HepG2 (cell line): Measurements from ENCODE around the gene PSMD12. TPM values are rescaled to one million over a fixed set of nuclear protein-coding genes. Genes with fewer than 3 reads are reported as not detected.

Experiments
- FIP1L1 ChIP-seq: fragments of 200-400 bp; formaldehyde crosslinking; IDR thresholded peaks from 2 replicates; pipeline ENCODE4 v1.6.1; 2018; ENCODE audit warnings: low read depth, mild to moderate bottlenecking, low read length, moderate library complexity, borderline replicate concordance; ENCODE audit not compliant: insufficient read depth
- FOXP1 ChIP-seq, 2 experiments: fragments of 450-650 bp in 1 of 2; IDR thresholded peaks; 2 replicates each; pipeline ENCODE4 v1.6.1; 2017 to 2018; ENCODE audit warnings: antibody characterized with exemption in 1 of 2
- GFI1 ChIP-seq: sonication (generic); formaldehyde crosslinking; IDR thresholded peaks from 2 replicates; pipeline ENCODE4 v1.5.0; 2020; ENCODE audit warnings: missing genetic modification reagents, mild to moderate bottlenecking, borderline replicate concordance
- HDAC1 ChIP-seq: sonication (generic); formaldehyde crosslinking; IDR thresholded peaks from 2 replicates; pipeline ENCODE4 v1.5.1; 2020; ENCODE audit warnings: mild to moderate bottlenecking, missing genetic modification reagents
- KDM2A ChIP-seq: sonication (generic); formaldehyde crosslinking; IDR thresholded peaks from 2 replicates; pipeline ENCODE4 v1.4.0; 2020; ENCODE audit warnings: low read depth, missing genetic modification reagents, borderline replicate concordance
- RARG ChIP-seq: sonication (generic); formaldehyde crosslinking; IDR thresholded peaks from 2 replicates; pipeline ENCODE4 v1.4.0; 2020; ENCODE audit warnings: low read depth, mild to moderate bottlenecking, missing genetic modification reagents
- SOX6 ChIP-seq, 2 experiments: fragments of 450-650 bp in 1 of 2; sonication (generic) in 1 of 2; formaldehyde crosslinking in 1 of 2; IDR thresholded peaks; 2 replicates each; pipeline versions ENCODE4 v1.4.0 to v1.6.1; 2017 to 2020; ENCODE audit warnings: antibody characterized with exemption in 1 of 2, mild to moderate bottlenecking in 1 of 2, missing genetic modification reagents in 1 of 2
- SP4 ChIP-seq: sonication (generic); formaldehyde crosslinking; IDR thresholded peaks from 2 replicates; pipeline ENCODE4 v1.8.1; 2023; ENCODE audit warnings: mild to moderate bottlenecking, missing genetic modification reagents
- polyA plus RNA-seq, 8 experiments: library from polyadenylated mRNA; depleted of rRNA in 3 of 8; stranded (reverse) in 7 of 8; unstranded in 1 of 8; fragments of >200 nt; fragmentation: Illumina TruSeq in 4 of 8; extraction: Trizol in 4 of 8; gene quantifications; 2 replicates each; pipeline versions ENCODE4 v1.2.1 to v1.2.3, GENCODE V29; 2011 to 2016; ENCODE audit warnings: low read depth in 4 of 8, missing spikeins in 1 of 8, mixed read lengths in 1 of 8; ENCODE audit not compliant: insufficient read depth in 1 of 8
- total RNA-seq, 5 experiments: library from RNA; depleted of rRNA; stranded (reverse); fragments of >200 nt; fragmentation: Illumina TruSeq; extraction: Trizol; gene quantifications; 2 replicates each; pipeline ENCODE4 v1.2.3, GENCODE V29; 2016; ENCODE audit warnings: low read depth in 1 of 5
- TF ChIP-seq, protein P1 (sequence below): sonication (generic); formaldehyde crosslinking; IDR thresholded peaks from 2 replicates; pipeline ENCODE4 v1.4.0; 2020; ENCODE audit warnings: missing genetic modification reagents, mild to moderate bottlenecking, borderline replicate concordance
- TF ChIP-seq, protein P2 (sequence below): sonication (generic); formaldehyde crosslinking; IDR thresholded peaks from 2 replicates; pipeline ENCODE4 v1.5.1; 2020; ENCODE audit warnings: missing genetic modification reagents, mild to moderate bottlenecking, borderline replicate concordance
- TF ChIP-seq, protein P3 (sequence below): sonication (generic); formaldehyde crosslinking; IDR thresholded peaks from 2 replicates; pipeline ENCODE4 v1.4.0; 2020; ENCODE audit warnings: missing genetic modification reagents

The PSMD12 gene
- total and polyA plus RNA-seq, 2 of the 13 experiments (the other 11 are each of a cell fraction or from before 2014, with no cell fraction given), result 27.4 to 71.7 TPM

DNA sequence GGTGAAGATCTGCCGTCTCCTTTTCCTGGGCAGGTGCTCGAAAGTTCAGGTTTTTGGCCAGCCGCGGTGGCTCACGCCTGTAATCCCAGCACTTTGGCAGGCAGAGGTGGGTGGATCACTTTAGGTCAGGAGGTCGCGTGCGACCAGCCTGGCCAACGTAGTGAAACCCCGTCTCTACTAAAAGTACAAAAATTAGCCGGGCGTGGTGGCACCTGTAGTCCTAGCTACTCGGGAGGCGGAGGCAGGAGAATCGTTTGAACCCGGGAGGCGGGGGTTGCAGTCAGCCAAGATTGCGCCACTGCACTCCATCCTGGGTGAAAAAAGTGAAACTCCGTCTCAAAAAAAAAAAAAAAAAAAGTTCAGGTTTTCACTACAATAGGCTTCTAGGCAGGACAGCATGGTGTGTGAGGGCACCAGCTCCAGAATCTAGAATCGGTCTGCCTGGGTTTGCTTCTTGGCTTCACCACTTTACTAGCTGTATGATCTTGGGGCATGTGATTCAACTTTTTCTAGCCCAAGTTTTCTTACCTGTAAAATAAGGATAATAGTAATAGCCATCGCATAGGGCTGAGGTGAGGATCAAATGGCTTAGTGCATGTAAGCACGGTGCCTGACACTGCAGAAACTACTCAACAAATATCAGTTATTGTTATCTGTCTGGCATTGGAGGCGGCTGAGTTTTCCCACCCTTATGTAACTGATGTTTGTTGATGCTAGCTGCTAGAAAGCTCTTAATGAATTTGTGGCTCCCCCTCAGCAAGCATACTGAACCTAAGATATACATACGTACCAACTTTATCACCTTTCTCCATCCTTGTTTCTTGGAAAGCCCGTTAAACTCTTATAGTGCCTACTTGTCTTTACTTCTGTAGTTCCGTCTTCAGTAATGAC is 1.3 kb downstream of the PSMD12 start (continued):
- TF ChIP-seq SP4 (CRISPR knock-in tag) (peak; percentile 40; the same call in 1 of the 2 replicates), FOXP1 (IDR thresholded peaks at IDR 0.05) (no peak), FOXP1 (CRISPR knock-in tag; IDR thresholded peaks at IDR 0.05) (no peak), FIP1L1 (no peak), GFI1 (CRISPR knock-in tag) (0 out of 2 replicates have a peak, but pooled peaks have one; percentile 24), HDAC1 (0 out of 2 replicates have a peak, but pooled peaks have one; percentile 14), SOX6 (IDR thresholded peaks at IDR 0.05) (no peak), SOX6 (CRISPR knock-in tag; IDR thresholded peaks at IDR 0.05) (peak; percentile 19; the same call in 1 of the 2 replicates), RARG (no peak), KDM2A (CRISPR knock-in tag) (0 out of 2 replicates have a peak, but pooled peaks have one; percentile 24)
- TF ChIP-seq, protein P1, sequence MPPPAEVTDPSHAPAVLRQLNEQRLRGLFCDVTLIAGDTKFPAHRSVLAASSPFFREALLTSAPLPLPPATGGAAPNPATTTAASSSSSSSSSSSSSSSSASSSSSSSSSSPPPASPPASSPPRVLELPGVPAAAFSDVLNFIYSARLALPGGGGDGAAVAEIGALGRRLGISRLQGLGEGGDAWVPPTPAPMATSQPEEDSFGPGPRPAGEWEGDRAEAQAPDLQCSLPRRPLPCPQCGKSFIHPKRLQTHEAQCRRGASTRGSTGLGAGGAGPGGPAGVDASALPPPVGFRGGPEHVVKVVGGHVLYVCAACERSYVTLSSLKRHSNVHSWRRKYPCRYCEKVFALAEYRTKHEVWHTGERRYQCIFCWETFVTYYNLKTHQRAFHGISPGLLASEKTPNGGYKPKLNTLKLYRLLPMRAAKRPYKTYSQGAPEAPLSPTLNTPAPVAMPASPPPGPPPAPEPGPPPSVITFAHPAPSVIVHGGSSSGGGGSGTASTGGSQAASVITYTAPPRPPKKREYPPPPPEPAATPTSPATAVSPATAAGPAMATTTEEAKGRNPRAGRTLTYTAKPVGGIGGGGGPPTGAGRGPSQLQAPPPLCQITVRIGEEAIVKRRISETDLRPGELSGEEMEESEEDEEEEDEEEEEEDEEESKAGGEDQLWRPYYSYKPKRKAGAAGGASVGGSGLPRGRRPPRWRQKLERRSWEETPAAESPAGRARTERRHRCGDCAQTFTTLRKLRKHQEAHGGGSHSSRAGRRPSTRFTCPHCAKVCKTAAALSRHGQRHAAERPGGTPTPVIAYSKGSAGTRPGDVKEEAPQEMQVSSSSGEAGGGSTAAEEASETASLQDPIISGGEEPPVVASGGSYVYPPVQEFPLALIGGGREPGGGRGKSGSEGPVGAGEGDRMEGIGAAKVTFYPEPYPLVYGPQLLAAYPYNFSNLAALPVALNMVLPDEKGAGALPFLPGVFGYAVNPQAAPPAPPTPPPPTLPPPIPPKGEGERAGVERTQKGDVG (CRISPR knock-in tag), result no peak
- TF ChIP-seq, protein P2, sequence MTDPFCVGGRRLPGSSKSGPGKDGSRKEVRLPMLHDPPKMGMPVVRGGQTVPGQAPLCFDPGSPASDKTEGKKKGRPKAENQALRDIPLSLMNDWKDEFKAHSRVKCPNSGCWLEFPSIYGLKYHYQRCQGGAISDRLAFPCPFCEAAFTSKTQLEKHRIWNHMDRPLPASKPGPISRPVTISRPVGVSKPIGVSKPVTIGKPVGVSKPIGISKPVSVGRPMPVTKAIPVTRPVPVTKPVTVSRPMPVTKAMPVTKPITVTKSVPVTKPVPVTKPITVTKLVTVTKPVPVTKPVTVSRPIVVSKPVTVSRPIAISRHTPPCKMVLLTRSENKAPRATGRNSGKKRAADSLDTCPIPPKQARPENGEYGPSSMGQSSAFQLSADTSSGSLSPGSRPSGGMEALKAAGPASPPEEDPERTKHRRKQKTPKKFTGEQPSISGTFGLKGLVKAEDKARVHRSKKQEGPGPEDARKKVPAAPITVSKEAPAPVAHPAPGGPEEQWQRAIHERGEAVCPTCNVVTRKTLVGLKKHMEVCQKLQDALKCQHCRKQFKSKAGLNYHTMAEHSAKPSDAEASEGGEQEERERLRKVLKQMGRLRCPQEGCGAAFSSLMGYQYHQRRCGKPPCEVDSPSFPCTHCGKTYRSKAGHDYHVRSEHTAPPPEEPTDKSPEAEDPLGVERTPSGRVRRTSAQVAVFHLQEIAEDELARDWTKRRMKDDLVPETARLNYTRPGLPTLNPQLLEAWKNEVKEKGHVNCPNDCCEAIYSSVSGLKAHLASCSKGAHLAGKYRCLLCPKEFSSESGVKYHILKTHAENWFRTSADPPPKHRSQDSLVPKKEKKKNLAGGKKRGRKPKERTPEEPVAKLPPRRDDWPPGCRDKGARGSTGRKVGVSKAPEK (CRISPR knock-in tag), result no peak
- TF ChIP-seq, protein P3, sequence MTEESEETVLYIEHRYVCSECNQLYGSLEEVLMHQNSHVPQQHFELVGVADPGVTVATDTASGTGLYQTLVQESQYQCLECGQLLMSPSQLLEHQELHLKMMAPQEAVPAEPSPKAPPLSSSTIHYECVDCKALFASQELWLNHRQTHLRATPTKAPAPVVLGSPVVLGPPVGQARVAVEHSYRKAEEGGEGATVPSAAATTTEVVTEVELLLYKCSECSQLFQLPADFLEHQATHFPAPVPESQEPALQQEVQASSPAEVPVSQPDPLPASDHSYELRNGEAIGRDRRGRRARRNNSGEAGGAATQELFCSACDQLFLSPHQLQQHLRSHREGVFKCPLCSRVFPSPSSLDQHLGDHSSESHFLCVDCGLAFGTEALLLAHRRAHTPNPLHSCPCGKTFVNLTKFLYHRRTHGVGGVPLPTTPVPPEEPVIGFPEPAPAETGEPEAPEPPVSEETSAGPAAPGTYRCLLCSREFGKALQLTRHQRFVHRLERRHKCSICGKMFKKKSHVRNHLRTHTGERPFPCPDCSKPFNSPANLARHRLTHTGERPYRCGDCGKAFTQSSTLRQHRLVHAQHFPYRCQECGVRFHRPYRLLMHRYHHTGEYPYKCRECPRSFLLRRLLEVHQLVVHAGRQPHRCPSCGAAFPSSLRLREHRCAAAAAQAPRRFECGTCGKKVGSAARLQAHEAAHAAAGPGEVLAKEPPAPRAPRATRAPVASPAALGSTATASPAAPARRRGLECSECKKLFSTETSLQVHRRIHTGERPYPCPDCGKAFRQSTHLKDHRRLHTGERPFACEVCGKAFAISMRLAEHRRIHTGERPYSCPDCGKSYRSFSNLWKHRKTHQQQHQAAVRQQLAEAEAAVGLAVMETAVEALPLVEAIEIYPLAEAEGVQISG (CRISPR knock-in tag), result 0 out of 2 replicates have a peak, but pooled peaks have one; percentile 27
